Stomach (tissue), 4 donors: Measurements from ENCODE around the gene ARL1.

Source experiments
- EP300 ChIP-seq: sonication (generic); formaldehyde crosslinking; IDR thresholded peaks from one replicate; pipeline ENCODE4 v1.6.1; 2017; ENCODE audit warnings: antibody characterized with exemption
- POLR2A ChIP-seq, 4 donors: fragments of 450-650 bp; IDR thresholded peaks; one replicate each; pipeline ENCODE4 v1.6.1; 2016; ENCODE audit warnings: antibody characterized with exemption in 4 of 4, control low read depth in 2 of 4, mild to moderate bottlenecking in 1 of 4, moderate library complexity in 1 of 4
- POLR2AphosphoS5 ChIP-seq, 3 donors: sonication (generic); formaldehyde crosslinking; IDR thresholded peaks; one replicate each; pipeline ENCODE4 v1.6.1; 2016; ENCODE audit warnings: antibody characterized with exemption in 3 of 3
- TF ChIP-seq, protein P1 (sequence below), 7 experiments: fragments of 450-650 bp in 4 of 7; fragments of 200-600 bp in 3 of 7; sonication (generic) in 3 of 7; IDR thresholded peaks; one replicate each; pipeline ENCODE4 v1.5.1; 2016 to 2019; ENCODE audit warnings: antibody characterized with exemption in 7 of 7, control low read depth in 2 of 7, mild to moderate bottlenecking in 1 of 7

GRCh38 chr12:101407049-101407435 is 530 bp downstream of the ARL1 start:
- TF ChIP-seq, protein P1, sequence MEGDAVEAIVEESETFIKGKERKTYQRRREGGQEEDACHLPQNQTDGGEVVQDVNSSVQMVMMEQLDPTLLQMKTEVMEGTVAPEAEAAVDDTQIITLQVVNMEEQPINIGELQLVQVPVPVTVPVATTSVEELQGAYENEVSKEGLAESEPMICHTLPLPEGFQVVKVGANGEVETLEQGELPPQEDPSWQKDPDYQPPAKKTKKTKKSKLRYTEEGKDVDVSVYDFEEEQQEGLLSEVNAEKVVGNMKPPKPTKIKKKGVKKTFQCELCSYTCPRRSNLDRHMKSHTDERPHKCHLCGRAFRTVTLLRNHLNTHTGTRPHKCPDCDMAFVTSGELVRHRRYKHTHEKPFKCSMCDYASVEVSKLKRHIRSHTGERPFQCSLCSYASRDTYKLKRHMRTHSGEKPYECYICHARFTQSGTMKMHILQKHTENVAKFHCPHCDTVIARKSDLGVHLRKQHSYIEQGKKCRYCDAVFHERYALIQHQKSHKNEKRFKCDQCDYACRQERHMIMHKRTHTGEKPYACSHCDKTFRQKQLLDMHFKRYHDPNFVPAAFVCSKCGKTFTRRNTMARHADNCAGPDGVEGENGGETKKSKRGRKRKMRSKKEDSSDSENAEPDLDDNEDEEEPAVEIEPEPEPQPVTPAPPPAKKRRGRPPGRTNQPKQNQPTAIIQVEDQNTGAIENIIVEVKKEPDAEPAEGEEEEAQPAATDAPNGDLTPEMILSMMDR (IDR thresholded peaks at IDR 0.05): no peak
- TF ChIP-seq POLR2AphosphoS5 (IDR thresholded peaks at IDR 0.05) (no peak), POLR2A (IDR thresholded peaks at IDR 0.05) (no peak), EP300 (no peak)
